NCI-H526 (cell line): ENCODE results near the gene ADARB1.

Source experiments
- DNase-seq, 2 experiments: peaks; one replicate each; lab custom pipeline; 2025; lab: John Stamatoyannopoulos, UW

ADARB1 gene

GRCh38 chr21:45207839-45208626 lies 133.7 kb downstream of the ADARB1 start:
- DNase-seq: no peak

- DNase-seq: no peak
Observed at GRCh38 chr21:45208627-45208951, 134.2 kb downstream of the ADARB1 start.

GRCh38 chr21:45209046-45209445 lies 134.7 kb downstream of the ADARB1 start:
- no peak for DNase-seq

- no peak for DNase-seq
Observed at GRCh38 chr21:45209685-45210284, 135.4 kb downstream of the ADARB1 start.

- no peak for DNase-seq
Observed at GRCh38 chr21:45210461-45210983, 136.1 kb downstream of the ADARB1 start.

GRCh38 chr21:45211661-45212060 lies 137.3 kb downstream of the ADARB1 start:
- DNase-seq: no peak

GRCh38 chr21:45213392-45213791 lies 139.0 kb downstream of the ADARB1 start:
- DNase-seq: no peak

GRCh38 chr21:45215213-45215612 lies 140.8 kb downstream of the ADARB1 start:
- no peak for DNase-seq

- DNase-seq: no peak
Observed at GRCh38 chr21:45217010-45217409, 142.6 kb downstream of the ADARB1 start.

- no peak for DNase-seq
Observed at GRCh38 chr21:45219517-45219916, 145.1 kb downstream of the ADARB1 start.

- DNase-seq: no peak
Observed at GRCh38 chr21:45220071-45220481, 145.7 kb downstream of the ADARB1 start.

- DNase-seq: no peak
Observed at GRCh38 chr21:45220714-45221490, 146.5 kb downstream of the ADARB1 start.

GRCh38 chr21:45222001-45222400 lies 147.6 kb downstream of the ADARB1 start:
- no peak for DNase-seq

GRCh38 chr21:45223236-45224185 lies 149.1 kb downstream of the ADARB1 start:
- no peak for DNase-seq

GRCh38 chr21:45224189-45224938 lies 150.0 kb downstream of the ADARB1 start:
- peak in 1 of 2 experiments; percentile 15 for DNase-seq

GRCh38 chr21:45225041-45225740 lies 150.8 kb downstream of the ADARB1 start:
- no peak for DNase-seq

- DNase-seq: no peak
Observed at GRCh38 chr21:45225741-45226327, 151.5 kb downstream of the ADARB1 start.

- no peak for DNase-seq
Observed at GRCh38 chr21:45226540-45227326, 152.4 kb downstream of the ADARB1 start.

GRCh38 chr21:45227735-45228134 lies 153.4 kb downstream of the ADARB1 start:
- no peak for DNase-seq
